Stimulated activated CD8-positive, alpha-beta memory T cell treated with anti-CD3 and anti-CD28 coated beads, Interleukin-12 subunit alpha, Interleukin-12 subunit beta, amount 100 ng/mL, for 24 hours (primary cell): ENCODE data around the gene SLIT2.

Experiments
- DNase-seq: peaks from one replicate; pipeline ENCODE4 v3.0.0-alpha.2; 2020; ENCODE audit errors: extremely low read depth

The SLIT2 gene

DNA sequence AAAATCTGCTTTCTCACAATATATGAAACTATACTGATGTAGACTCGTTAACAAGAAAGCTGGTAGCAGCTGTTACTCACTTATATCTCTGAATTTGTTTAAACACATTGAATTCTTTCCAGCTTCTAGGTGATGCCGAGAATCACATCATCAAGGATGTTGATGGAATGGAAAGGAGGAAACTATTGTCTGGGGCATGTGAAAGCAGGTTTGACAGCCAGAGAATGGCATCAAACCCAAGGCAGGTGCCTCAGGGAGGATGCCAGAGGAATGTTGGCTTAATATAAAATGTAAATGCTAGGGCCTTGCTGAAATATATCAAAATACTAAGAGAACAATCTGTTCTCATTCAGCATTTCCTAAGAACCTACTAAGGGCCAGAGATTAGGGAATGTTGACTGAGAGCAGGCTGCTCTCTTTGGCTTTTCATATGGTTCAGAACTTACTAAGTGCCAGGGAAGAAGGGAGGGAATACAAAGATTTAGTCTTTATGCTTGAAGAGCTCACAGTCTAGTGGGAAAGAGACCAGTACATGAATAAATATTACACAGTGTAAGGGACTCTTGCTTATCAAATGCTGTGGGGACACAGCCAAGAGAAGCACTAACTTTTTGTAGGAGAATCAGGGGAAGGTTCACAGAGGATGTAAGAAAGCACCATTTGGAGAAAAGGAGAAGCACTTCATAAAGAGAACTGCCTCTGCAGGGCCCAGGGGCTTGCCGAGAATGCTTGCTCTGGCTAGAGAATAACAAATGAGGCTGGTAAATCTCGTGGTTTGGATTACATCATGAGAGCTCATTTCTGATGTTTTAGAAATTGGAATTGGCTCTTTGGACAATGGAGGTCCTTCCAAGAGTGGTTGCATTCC, 14.7 kb downstream of the SLIT2 start:
- DNase-seq = no peak

DNA sequence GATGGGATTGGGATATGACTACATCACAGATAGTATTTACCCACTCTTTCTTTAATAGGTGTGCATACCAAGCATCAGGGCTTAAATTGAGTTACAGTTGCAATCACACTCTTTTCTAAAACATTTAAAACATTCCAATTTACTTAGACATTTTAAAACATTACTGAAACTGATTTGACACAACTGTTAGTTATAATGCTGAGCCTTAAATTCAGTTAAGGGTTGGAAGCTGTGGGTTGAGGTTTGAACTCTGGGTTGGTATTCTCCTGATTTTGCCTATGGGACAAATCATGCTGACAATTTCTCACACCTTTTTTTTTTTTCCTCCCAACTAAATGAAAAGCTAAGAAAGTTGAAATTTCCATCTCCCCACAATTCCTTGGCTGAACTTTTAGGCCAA, 16.3 kb downstream of the SLIT2 start:
- no peak for DNase-seq

DNA sequence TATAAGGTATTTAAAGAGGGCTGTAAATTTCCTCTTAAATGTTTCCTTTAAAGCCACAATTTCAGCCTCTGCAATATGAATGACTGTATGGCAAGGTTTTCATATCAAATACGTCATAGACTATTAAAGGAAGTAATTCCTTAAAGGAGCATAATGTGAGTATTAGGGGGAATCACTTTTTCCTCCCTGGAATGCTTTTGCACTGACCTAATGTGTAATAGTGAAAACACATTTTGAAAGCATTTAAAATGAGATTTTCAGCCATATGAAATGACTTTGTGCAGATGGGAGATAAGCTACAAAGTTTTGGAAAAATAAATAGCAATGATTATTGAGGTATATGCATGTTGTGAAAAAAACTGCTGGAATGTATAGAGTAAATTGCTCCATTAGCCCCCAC, 17.6 kb downstream of the SLIT2 start:
- DNase-seq = no peak

DNA sequence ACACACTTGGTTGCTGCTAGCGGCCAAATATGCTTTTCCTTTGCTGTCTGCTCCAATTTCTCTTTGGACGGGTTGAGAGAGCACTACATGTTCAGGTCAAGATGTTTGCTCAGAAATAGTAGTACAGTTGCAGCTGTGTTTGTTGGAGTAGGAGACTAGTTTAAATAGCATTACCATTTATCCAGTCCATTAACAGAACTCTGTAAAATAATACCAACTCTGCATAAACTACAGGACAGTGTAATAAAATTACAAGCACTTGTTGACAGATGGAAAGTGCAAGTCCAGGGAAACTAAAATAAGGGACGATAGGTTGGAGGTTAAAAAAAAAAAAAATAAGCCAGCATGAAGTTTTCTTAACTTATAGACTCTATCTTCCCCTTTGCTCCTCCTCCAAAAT, 20.2 kb downstream of the SLIT2 start:
- no peak for DNase-seq

DNA sequence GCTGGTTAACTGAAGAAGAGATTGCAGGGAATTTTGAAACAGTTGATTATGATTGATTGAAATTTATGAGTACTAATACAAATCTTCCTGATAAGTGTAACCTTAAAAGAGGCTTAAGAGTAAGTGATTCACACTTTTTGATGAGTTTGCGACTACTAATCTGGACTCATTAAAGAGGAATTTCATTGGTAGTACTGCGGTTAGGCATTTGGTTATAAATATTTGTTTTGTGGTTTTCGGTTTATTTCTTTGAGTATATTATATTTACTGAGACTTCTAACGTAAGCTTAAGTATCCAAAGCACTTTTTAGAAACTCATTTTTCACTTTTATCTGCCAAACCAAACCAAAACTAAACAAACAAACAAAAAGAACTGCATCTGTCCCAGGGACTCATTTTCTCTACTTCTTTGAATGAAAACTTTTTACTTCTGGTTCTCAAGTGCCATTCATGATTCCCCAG, 20.7 kb downstream of the SLIT2 start:
- DNase-seq = no peak

DNA sequence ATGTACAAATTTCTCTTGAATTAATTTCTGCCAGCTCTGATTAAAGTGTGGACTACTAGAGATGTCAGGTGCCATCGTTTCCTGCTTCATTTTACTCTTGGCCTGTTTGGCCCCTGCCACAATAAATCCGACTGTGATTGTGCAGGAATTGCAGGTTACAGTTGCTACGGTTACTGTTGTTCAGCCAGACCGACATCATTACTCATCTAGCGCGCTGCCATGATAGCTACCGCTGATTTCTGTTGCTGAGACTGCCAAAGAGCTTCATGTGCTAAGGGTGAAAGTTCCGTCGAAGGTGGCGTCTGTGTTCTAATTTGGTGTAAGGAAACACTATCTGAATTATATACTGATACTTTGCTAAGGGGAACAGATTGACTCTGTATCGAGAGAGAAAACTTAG, 22.1 kb downstream of the SLIT2 start:
- DNase-seq = no peak

DNA sequence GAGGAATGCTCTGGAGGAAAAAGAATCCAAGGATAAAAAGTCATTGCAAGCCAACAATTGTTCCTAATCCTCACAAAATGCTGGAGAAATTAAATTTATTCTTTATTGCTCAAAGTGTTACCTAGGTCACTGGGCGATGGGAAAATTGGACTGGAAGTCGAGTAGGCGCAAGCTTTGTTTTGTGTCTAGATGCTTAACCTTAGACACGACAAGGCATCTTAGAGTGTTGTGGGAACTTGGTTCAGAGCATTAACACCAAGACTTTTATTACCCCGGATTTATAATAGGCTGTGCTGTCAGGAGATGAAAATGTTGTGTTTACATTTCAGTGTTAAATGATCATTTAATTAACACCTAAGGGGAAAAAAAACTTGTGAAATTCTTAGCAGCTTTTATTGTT, 25.1 kb downstream of the SLIT2 start:
- DNase-seq = no peak

DNA sequence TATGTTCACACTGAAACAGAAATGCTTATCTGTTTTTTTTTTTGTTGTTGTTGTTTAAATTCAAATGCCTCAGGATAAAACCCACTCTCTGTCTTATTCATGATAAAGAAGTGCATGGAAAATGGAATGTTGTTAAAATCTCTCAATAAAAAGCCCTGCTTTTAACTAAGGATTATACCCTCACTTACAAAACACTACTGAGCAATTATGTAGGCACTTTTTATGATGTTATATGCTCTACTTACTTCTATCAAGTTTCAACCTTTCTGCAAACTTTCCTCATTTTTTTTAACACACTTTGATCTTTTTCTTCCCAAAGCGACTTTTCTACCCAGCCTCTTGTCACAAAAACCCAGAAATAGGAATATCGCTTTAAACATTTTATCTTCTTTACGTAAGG, 26.5 kb downstream of the SLIT2 start:
- DNase-seq = no peak

DNA sequence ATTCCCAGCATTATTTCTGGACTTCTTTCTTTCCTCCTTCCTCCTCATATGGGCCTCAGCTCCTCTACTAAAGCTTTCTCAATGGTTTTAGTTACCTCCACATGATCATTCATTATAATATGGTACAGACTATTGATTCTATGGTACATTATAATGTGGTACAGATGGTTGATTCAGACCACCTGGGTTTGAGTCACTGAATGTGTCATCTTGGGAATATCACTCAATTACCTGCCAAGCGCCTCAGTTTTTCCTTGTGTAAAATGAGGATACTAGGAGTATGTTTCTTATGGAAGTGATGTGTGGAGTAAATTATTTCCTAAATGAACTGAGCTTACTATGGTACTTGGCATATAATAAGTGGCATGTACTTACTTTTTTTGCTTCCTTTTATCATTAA, 27.7 kb downstream of the SLIT2 start:
- DNase-seq = no peak

DNA sequence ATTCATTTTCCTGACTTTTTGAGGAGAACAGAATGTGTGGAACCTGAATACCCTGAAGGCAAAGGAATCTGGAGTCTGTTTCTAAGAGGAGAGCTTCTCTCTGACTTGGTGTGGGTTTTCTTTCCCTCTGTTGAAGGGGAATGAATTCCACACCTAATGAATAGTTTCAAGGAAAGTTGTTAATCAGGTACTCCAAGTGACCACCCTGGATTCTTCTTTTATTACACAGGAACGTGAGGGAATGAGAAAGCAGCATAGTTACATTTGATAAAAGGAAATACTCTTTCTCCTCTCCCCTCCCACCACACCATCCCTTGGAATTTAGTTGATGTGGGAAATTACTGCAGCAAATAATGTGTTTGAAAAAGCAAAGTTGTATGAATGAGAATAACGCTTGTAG, 29.7 kb downstream of the SLIT2 start:
- no peak for DNase-seq

DNA sequence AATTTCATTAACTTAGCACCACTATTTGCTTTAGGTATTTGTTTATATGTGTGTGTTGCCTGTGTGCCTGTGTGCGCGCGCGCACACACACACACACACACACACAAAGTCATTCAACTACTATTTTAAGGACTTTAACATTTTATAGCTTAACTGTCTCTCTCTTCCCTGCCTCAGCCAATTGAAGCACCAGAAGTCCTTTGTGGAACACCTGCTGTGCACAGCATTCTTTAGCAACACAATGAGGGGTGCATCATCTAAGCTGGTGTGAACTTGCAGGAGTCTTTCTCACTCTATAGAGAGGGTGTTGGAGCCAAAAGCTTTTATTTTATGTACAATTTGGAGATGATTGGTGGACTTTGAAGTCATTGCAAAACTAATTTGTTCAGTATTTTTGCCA, 31.3 kb downstream of the SLIT2 start:
- no peak for DNase-seq

DNA sequence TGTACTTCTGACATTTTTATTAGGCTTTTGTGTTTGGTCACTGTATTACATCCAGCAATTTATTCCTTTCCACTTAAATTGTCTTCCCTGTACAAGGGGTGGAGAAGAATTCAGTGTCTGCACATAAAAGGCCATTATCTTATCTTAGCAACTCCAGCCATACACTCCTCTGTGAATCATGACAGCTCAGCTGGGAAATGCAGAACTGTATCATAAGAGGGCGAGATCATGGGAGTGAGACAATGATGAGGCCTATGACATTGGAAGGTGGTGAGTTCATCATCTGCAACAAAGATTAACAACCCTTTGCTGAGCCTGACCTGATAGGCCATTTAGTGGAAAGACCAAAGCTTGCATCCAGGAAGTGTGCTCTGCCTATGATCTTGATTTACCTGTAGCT, 33.3 kb downstream of the SLIT2 start:
- DNase-seq = no peak

DNA sequence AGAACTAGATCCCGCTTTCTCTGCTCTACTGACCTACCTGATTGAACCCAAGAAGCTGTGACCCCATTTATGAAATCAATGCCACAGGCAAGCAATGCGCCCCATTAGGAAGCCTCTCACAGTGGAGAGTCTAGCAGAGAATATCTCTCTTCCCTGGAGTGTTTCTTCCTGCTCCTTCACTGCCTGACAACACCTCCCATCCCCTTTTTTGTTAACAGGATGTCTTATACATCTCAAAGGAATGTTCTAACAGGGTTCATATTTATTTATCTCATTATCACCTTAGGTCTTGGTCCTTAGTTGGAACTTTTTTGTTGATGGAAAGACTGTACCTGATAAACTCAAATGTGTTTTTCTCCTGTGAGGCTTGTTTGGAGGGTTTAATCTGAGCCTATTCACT, 35.5 kb downstream of the SLIT2 start:
- no peak for DNase-seq

DNA sequence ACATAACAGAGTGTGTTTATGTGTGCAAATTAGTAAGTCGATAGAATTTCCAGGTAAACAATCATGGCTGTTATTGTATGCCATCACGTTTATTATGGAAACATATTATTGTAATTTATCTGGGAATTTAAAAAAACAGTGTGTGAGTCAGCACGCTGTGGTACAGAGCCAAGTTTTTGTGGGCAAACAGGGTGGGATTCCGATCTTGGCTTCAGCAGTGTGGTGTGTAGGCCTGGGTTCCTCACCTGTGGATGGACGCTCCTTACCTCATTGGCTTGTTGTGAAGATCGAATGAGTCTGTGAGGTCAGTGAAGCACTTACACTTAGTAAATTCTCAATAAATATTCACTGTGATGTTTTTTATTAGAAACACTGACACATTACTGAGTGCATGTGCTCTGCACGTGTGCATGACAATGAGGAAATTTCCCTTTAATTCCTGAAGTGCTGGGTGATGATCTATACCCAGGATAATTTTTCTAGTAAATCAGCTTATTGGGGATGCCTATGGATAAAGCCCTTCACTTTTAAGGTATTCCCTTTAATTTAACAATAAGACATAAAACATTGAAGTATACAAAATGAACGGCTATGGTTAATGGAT, 36.4 kb downstream of the SLIT2 start:
- no peak for DNase-seq

DNA sequence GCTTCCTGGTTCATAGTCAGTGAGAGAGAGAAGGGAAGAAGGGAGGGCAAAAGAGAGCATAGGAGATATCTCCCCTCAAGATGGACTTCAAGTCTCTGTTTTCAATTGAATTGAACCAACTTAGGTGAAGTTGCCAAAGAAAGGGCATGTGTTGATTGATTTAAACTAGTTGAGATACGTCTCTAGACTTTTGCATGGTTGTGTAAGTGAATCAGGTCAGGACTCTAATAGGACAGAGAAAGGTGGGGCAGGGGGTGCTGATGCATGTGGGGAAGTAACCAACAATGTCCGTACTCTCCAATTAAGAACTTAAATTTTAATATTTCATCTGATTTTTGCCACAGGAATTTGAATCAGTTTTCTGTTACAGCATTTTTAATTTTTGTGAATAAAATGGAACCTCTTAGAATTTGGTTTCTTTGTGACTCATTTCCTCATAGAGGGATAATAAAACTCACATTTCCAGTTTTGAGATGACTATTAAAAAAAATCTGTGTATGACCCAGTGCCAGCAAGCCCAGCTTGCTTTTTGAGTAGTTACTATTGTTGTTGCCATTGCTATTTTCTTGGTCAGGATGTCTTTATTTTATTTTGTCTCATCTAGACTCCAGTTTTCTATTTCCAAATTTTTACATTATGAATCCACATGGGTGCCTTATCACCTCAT, 37.3 kb downstream of the SLIT2 start:
- no peak for DNase-seq

DNA sequence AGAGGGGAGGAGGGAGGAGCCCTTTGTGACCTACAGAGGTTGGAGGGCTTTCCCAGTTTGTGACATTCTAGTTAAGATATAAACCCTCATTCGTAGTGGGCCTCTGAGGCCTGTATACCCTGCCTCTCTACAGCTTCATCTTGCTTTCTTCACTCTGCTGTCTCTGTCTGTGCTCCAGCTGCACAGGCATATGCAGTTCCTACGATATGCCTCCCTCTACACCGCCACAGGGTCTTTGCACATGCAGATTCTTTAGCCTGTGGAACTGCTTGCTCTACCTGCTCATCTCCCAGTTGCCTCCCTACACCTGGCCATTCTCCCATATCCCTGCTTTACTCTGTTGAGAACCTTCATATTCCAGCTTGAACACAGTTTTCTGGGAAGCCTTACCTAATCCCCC, 38.1 kb downstream of the SLIT2 start:
- no peak for DNase-seq

DNA sequence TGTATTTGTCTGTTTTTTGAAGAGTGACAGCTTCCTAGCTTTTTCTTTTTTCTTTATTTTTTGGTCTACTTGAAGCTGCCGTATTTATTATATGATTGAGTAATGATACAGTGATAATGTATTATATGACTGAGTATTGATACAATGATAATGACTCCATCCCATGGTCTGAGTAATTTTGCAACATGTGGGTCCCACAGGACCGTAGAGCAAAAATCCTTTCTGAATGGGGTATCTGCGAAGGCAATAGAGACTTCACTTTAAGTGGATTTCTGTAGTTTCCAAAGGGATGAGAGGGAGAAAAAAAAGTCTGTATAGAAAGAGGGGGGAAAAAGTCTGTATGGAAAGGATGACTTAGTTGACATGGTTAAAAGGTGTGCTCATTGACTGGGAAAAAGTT, 41.0 kb downstream of the SLIT2 start:
- no peak for DNase-seq

DNA sequence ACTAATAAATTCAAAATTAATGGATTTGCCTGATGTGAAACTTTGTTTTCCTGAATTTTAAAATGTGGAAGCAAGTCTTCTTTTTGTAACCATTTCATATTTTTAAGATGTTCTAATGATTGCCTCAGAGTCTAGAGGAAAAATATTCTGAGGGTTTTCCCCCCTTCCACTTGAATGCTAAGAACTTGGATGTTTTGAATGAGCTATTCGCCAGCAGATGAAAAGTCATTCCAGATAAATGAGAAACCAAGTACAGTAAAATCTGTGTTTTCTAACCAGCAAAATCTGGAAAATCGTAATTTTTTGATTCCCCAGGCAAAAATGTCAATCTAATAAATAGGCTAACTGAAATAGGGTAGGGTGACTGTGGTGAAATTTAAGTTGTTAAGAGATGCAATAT, 45.6 kb downstream of the SLIT2 start:
- no peak for DNase-seq

DNA sequence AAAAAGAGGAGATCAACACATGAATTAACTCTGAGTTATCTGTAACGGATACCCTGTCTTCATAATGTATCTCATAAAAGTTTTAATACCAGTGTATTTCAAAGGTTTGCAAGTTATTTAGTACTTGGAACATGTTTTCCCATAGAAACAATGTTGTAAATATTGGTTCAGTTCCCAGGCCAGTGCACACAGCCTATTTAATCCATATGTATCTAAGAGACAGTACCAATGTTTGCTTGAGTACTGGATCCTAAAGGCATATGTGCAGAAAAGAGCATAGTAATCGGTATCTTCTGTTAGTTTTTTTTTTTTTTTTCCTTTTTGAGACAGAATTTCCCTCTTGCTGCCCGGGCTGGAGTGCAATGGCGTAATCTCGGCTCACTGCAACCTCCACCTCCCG, 46.1 kb downstream of the SLIT2 start:
- no peak for DNase-seq

DNA sequence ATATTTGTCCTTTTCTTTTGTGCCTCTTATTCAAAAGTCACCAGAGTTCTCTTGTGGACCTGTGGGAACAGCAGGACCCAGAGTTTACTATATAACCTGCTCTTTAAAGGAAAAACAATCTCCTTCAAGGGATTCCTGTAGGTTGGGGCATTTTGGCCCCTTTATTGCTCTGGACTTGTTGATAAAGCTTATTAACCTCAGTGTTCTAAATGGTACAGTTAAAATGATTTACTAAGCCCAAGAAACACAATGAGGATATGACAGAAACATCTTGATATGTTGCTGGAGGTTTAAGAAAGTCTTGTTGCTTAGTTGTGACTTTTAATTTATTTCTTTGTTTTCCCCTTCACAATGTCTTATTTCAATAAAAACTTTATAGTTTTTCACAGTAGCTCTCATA, 46.8 kb downstream of the SLIT2 start:
- DNase-seq = no peak

DNA sequence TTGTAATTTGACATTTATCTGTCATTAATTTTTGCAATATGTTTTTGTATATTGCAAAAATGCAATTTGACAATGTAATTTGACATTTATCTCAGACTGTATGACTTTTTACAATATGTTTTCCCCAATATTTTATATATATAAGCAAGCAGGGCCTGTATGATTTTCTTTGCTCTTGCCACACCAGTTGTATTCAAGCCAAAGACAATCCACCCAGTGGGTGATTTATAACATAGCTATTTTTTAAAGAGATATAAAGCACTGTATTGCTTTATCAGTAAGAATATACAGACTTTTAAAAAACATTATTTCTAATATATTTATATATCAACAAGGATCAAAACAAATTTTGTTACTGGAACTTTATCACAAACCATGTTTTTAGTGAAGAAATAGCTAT, 47.3 kb downstream of the SLIT2 start:
- DNase-seq = no peak

DNA sequence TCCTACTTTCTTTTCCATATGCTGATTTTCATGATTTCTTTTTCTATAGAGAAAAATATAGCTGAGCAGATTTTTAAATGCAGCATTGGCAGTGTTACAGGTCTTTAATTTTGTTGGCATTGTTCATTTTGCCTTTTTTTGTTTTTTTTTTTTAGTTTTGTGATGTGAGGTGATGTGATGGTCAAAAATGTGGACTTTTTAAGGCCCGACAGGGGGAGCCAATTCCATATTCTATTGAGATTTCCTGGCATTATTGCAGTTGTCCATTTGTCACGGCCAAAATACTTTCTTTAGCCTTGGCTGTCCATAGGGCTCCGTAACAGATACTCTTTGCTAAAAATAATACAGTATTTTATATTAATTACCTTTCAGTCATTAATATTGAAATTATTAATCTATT, 47.8 kb downstream of the SLIT2 start:
- no peak for DNase-seq

DNA sequence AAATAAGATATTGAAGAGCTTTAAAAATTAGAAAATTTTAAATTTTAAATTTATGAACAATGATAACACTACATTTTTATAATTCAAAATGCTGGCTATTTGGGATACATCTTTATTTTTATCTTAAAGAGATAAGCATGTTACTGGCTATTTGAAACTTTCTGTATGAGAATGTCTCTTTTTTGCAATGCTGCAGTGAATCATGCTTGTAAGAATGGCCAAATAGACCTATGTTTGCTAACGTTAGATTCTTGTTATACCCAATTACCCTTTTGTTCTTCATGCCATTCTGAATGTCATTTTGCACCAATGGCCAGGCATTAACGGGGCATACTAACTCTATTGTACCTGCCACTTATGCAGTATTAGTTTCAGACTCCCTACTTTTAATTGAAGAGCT, 49.5 kb downstream of the SLIT2 start:
- DNase-seq = no peak
